GM13977 (cell line): ENCODE data around the gene PLEKHM3.

ENCODE experiments used
- DNase-seq: peaks from one replicate; pipeline ENCODE4 v3.0.0; 2012; ENCODE audit warnings: low spot score
- in situ Hi-C: fragments of 300-500 bp; cut with MboI; formaldehyde crosslinking; loops from one replicate; pipeline ENCODE4 v1.12.0; 2022; ENCODE audit warnings: low sequenced_read_pairs, low pct_unique_long_range_greater_than_20kb, mixed read lengths, inconsistent platforms; ENCODE audit not compliant: unreplicated experiment
- TF ChIP-seq, protein P1 (sequence below): IDR thresholded peaks from 2 replicates; pipeline ENCODE4 v1.5.1; 2012; ENCODE audit warnings: mild to moderate bottlenecking, control low read depth; ENCODE audit not compliant: insufficient read depth; ENCODE audit errors: extremely low read depth, missing control alignments

Gene PLEKHM3

DNA sequence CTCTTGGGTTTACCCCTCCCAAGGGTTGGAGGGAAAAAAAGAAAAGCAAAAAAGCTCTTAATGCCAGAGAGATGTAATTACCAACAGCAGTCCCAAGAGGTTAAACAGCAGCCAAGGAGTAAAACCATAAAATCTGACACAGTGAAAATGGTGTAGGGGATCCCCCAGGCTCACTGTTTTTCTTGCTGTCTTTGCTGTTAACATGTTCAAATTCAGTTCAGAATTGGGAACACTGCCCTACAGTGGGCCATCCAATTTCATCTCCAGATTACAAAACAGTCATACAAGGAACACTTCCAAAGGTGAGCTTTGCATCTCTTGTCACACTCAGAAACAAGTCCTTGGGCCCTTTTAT, 54.5 kb downstream of the PLEKHM3 start:
- no peak for DNase-seq
- in situ Hi-C loops, result no loop called here
- TF ChIP-seq, protein P1, sequence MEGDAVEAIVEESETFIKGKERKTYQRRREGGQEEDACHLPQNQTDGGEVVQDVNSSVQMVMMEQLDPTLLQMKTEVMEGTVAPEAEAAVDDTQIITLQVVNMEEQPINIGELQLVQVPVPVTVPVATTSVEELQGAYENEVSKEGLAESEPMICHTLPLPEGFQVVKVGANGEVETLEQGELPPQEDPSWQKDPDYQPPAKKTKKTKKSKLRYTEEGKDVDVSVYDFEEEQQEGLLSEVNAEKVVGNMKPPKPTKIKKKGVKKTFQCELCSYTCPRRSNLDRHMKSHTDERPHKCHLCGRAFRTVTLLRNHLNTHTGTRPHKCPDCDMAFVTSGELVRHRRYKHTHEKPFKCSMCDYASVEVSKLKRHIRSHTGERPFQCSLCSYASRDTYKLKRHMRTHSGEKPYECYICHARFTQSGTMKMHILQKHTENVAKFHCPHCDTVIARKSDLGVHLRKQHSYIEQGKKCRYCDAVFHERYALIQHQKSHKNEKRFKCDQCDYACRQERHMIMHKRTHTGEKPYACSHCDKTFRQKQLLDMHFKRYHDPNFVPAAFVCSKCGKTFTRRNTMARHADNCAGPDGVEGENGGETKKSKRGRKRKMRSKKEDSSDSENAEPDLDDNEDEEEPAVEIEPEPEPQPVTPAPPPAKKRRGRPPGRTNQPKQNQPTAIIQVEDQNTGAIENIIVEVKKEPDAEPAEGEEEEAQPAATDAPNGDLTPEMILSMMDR, result no peak

DNA sequence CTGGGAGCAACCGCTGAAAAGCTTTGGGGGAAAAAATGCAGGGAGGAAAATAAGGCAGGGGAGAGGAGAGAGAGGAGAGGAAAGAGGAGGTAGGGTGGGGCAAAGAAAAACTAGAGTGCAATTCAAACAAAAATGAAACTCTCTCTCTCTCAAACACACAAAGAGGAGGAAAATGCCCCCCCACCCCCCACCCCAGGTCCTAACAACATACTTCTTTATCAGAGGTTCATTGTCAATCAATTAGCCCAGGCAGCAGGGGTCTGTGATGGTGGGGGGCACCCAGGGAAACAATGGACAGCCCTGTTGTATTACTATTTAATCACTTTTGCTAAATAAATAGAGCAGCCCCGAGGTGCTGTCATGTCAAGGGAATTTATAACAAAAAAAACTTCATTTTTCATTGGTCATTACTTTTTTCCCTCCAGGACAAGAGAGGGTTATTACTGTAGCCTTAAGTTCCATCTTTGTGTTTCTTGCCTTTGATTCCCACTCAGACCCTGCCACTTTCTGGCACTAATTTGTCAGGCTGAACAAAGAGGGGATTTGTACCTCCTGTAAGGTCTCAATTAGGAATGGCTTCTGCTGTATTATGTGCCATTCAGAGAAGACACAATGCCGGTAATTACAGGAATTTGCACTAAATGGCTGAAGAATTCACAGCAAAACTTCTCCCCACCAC, 55.0 kb downstream of the PLEKHM3 start:
- TF ChIP-seq, protein P1, result no peak
- in situ Hi-C loops, result no loop called here
- DNase-seq, result no peak

DNA sequence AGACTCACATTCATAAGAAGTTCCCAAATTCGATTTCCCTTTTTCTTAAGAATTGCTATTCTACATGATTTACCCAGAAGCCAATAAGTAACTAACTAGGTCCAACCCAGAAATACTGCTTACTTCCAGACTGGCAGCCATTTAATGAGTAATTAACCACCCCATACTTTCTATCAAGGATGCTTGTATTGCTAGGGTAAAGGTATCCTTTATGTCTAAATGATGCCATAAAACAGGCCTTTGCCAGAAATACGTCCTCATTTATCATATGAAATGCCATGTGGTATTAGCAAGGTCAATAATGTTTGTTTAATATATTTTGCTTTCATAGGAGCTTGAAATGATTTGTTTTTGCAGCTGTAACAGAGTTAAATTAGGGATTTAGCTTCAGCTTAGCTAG, 56.1 kb downstream of the PLEKHM3 start:
- no peak for DNase-seq

DNA sequence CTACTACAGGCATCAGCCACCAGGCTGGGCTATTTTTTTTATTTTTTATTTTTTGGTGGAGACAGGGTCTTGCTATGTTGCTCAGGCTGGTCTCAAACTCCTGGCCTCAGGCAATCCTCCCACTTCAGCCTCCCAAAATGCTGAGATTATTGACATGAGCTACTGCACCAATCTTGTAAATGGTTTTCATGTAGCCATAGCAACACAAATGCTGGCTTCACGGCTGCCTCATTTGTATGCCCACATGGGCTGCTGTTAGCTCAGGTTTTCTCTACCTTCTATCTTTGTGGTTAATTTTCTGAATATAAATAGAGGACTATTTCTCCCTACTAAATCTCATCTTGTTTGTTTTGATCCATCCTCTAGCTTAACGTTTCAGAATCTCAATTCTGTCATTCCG, 58.2 kb downstream of the PLEKHM3 start:
- DNase-seq, result no peak
- in situ Hi-C loops, result no loop called here
- TF ChIP-seq, protein P1, result no peak

More for the DNA sequence above, 56.1 kb downstream of the PLEKHM3 start:
- in situ Hi-C loops, result no loop called here
- TF ChIP-seq, protein P1, result no peak

DNA sequence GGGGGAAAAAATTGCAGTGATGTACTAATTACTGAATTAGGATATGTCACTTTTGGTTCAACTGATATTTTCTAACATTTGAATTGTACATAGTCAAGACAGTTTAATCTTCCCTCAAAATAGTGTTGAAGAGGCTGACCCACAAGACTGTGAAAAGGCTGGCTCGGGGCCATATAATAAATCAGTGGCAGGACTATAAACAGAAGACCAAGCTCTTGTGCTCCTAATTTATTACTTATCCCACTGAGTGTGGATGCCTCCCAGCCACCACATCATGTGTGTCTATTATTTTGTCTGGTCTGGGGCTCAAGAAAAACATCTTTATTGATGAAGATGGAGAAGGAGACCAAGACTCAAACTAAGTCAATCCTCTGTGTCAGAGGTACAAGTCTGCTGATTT, 64.4 kb downstream of the PLEKHM3 start:
- DNase-seq, result no peak
- in situ Hi-C loops, result no loop called here
- TF ChIP-seq, protein P1, result no peak

DNA sequence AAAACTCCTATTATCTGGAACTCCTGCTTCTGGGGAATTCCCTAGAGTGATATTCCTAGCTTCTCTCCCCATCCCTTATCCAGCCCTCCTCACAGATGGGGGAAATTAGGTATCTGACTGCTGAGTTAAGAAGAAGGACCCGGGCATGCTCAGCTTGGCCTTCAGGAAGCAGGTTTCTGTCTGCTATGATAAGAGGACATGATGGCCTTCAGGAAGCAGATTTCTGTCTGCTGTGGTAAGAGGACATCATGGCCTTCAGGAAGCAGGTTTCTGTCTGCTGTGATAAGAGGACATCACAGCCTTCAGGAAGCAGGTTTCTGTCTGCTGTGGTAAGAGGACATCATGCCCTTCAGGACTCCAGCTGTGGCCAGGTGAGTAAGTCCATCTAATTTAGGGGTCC, 65.2 kb downstream of the PLEKHM3 start:
- TF ChIP-seq, protein P1, result no peak
- in situ Hi-C loops, result no loop called here
- DNase-seq, result no peak
